GM21529 (cell line): ENCODE data around the gene CKAP2L.
"Not testable (repeated sequence)": the region's sequence is repeated elsewhere in the genome, so short reads cannot be mapped to it uniquely, and the experiment has no call there.

Experiments
- ATAC-seq: cut with Tn5 transposase; IDR thresholded peaks from one replicate; pipeline ENCODE4 v1.9.1; 2021; ENCODE audit not compliant: unreplicated experiment

CKAP2L gene

GRCh38 chr2:112712903-112713584, 51.4 kb downstream of the CKAP2L start:
- no peak for ATAC-seq

- ATAC-seq: no peak
These were observed 51.9 kb downstream of the CKAP2L start for GRCh38 chr2:112712465-112712864.

- no peak for ATAC-seq
These were observed 53.3 kb downstream of the CKAP2L start for GRCh38 chr2:112710956-112711750.

- ATAC-seq: no peak
These were observed 54.7 kb downstream of the CKAP2L start for GRCh38 chr2:112709703-112710102.

- ATAC-seq: no peak
These were observed 55.4 kb downstream of the CKAP2L start for GRCh38 chr2:112708968-112709367.

GRCh38 chr2:112706947-112707346, 57.5 kb downstream of the CKAP2L start:
- ATAC-seq: not testable (repeated sequence)

- ATAC-seq: no peak
These were observed 58.2 kb downstream of the CKAP2L start for GRCh38 chr2:112706170-112706664.

- ATAC-seq: no peak
These were observed 58.8 kb downstream of the CKAP2L start for GRCh38 chr2:112705575-112705974.

- ATAC-seq: no peak
These were observed 60.7 kb downstream of the CKAP2L start for GRCh38 chr2:112703684-112704083.

- no peak for ATAC-seq
These were observed 63.4 kb downstream of the CKAP2L start for GRCh38 chr2:112701052-112701451.

- no peak for ATAC-seq
These were observed 64.3 kb downstream of the CKAP2L start for GRCh38 chr2:112699984-112700667.

GRCh38 chr2:112698834-112699515, 65.4 kb downstream of the CKAP2L start:
- ATAC-seq: no peak

- ATAC-seq: no peak
These were observed 70.2 kb downstream of the CKAP2L start for GRCh38 chr2:112694182-112694581.

- ATAC-seq: no peak
These were observed 70.8 kb downstream of the CKAP2L start for GRCh38 chr2:112693596-112693995.

- no peak for ATAC-seq
These were observed 71.5 kb downstream of the CKAP2L start for GRCh38 chr2:112692918-112693317.

- ATAC-seq: no peak
These were observed 71.9 kb downstream of the CKAP2L start for GRCh38 chr2:112692495-112692911.

GRCh38 chr2:112691881-112692281, 72.5 kb downstream of the CKAP2L start:
- ATAC-seq: no peak

- ATAC-seq: peak; percentile 51
These were observed 73.5 kb downstream of the CKAP2L start for GRCh38 chr2:112690853-112691401.

- no peak for ATAC-seq
These were observed 76.1 kb downstream of the CKAP2L start for GRCh38 chr2:112688086-112688880.

GRCh38 chr2:112687522-112687921, 76.9 kb downstream of the CKAP2L start:
- no peak for ATAC-seq
